ENCODE data around the gene SRSF9. TPM values are rescaled to one million over a fixed set of nuclear protein-coding genes. Genes with fewer than 3 reads are reported as not detected.

SRSF9 gene
- total RNA-seq, 2 donors from 2014 or later: 98.7 to 131 TPM

- TF ChIP-seq POLR2A (IDR thresholded peaks at IDR 0.05) (peak; percentile 8), POLR2AphosphoS5 (IDR thresholded peaks at IDR 0.05) (peak; percentile 74), CTCF (IDR thresholded peaks at IDR 0.05) (no peak)
- H3K9me3 ChIP-seq: no peaks in the 10 kb centered on the region
- no peaks in the 10 kb centered on the region for H3K36me3 ChIP-seq
- H3K27me3 ChIP-seq (replicated peaks; ENCODE audit: insufficient read depth): no peaks in the 10 kb centered on the region
- peaks cover 5% of the 10 kb centered on the region for H3K4me1 ChIP-seq (replicated peaks)
- intact Hi-C loops (cut with DNase I): no loop called here
- DNase-seq (ENCODE audit: low spot score): peak; percentile 65
- peak overlapping the region; percentile 49 to 65 for H3K27ac ChIP-seq
- no peak overlapping the region for H3K4me3 ChIP-seq
- WGBS: 10% methylated on average over 2 of the region's 2 CpGs
These were observed 5.0 kb upstream of the SRSF9 start for GRCh38 chr12:120474616-120474960.

- Histone ChIP-seq H3K9me3 (no peaks in the 10 kb centered on the region), H3K4me3 (no peak overlapping the region), H3K27me3 (replicated peaks; ENCODE audit: insufficient read depth) (no peaks in the 10 kb centered on the region), H3K4me1 (replicated peaks) (peaks cover 5% of the 10 kb centered on the region), H3K27ac (peak overlapping the region; percentile 49 to 65), H3K36me3 (no peaks in the 10 kb centered on the region)
- WGBS: 45% methylated on average over 6 of the region's 6 CpGs
- TF ChIP-seq POLR2AphosphoS5 (IDR thresholded peaks at IDR 0.05): no peak
- no peak for TF ChIP-seq POLR2A (IDR thresholded peaks at IDR 0.05)
- no peak for TF ChIP-seq CTCF (IDR thresholded peaks at IDR 0.05)
- intact Hi-C loops (cut with DNase I): no loop called here
- DNase-seq (ENCODE audit: low spot score): no peak
These were observed 4.5 kb upstream of the SRSF9 start for GRCh38 chr12:120473807-120474615.

- intact Hi-C loops (cut with DNase I): no loop called here
- Histone ChIP-seq H3K36me3 (no peaks in the 10 kb centered on the region), H3K27me3 (replicated peaks; ENCODE audit: insufficient read depth) (no peaks in the 10 kb centered on the region), H3K27ac (no peak overlapping the region), H3K4me1 (replicated peaks) (peaks cover 5% of the 10 kb centered on the region), H3K4me3 (no peak overlapping the region), H3K9me3 (no peaks in the 10 kb centered on the region)
- no peak for DNase-seq (ENCODE audit: low spot score)
- no peak for TF ChIP-seq POLR2A (IDR thresholded peaks at IDR 0.05)
- no peak for TF ChIP-seq CTCF (IDR thresholded peaks at IDR 0.05)
- no peak for TF ChIP-seq POLR2AphosphoS5 (IDR thresholded peaks at IDR 0.05)
These were observed 3.0 kb upstream of the SRSF9 start for GRCh38 chr12:120472521-120472920.

GRCh38 chr12:120470150-120470784 lies 719 bp upstream of the SRSF9 start:
- Histone ChIP-seq H3K9me3 (no peaks in the 10 kb centered on the region), H3K36me3 (no peaks in the 10 kb centered on the region), H3K4me3 (peak overlapping the region; percentile 84 to 92), H3K27ac (peak overlapping the region; percentile 86 to 92), H3K27me3 (replicated peaks; ENCODE audit: insufficient read depth) (no peaks in the 10 kb centered on the region), H3K4me1 (replicated peaks) (peaks cover 5% of the 10 kb centered on the region)
- no peak for DNase-seq (ENCODE audit: low spot score)
- WGBS: 64% methylated on average over 26 of the region's 26 CpGs
- TF ChIP-seq CTCF (IDR thresholded peaks at IDR 0.05) (no peak), POLR2AphosphoS5 (IDR thresholded peaks at IDR 0.05) (no peak), POLR2A (IDR thresholded peaks at IDR 0.05) (no peak)
- intact Hi-C loops (cut with DNase I): no loop called here
